Pancreas (tissue), 10 donors: ENCODE measurements around the gene APOBEC3C. TPM values are rescaled to one million over a fixed set of nuclear protein-coding genes. Genes with fewer than 3 reads are reported as not detected.
A peak's percentile ranks its signal among the peaks of the same experiment; 100 is the strongest.
"Not testable (repeated sequence)": the region's sequence is repeated elsewhere in the genome, so short reads cannot be mapped to it uniquely, and the experiment has no call there.

ENCODE experiments used
- ATAC-seq, 4 donors: fragments of 200-7000 bp; cut with Tn5 transposase; one replicate each; pipeline versions ENCODE4 v1.8.0 to v1.9.1; 2020; ENCODE audit warnings: mild to moderate bottlenecking in 4 of 4, moderate library complexity in 4 of 4
- DNase-seq, 6 donors: peaks; one replicate each; pipeline ENCODE4 v3.0.0-alpha.2; 2020
- FAIRE-seq: peaks from 2 replicates; lab custom pipeline; 2012; peaks lifted over from hg19 to GRCh38; lab: Jason Lieb, UNC
- H3K27ac ChIP-seq, 4 donors: fragments of 200-600 bp; sonication (generic); 1 replicate in 3 of 4; 2 replicates in 1 of 4; pipeline versions ENCODE4 v1.5.0 to v1.8.0; 2020
- H3K27me3 ChIP-seq, 4 donors: fragments of 200-600 bp; one replicate each; pipeline ENCODE4 v1.8.0; 2021
- H3K36me3 ChIP-seq, 3 donors: fragments of 200-600 bp; sonication (generic) in 1 of 3; one replicate each; pipeline versions ENCODE4 v1.5.0 to v1.8.0; 2020 to 2021
- H3K4me1 ChIP-seq, 3 donors: fragments of 200-600 bp; one replicate each; pipeline ENCODE4 v1.8.0; 2021
- H3K4me3 ChIP-seq, 4 donors: fragments of 200-600 bp; sonication (generic) in 2 of 4; one replicate each; pipeline versions ENCODE4 v1.5.0 to v1.8.0; 2020 to 2021
- H3K9me3 ChIP-seq, 4 donors: fragments of 200-600 bp; one replicate each; pipeline ENCODE4 v1.8.0; 2021
- CTCF ChIP-seq, 4 donors: fragments of 200-600 bp; sonication (generic) in 3 of 4; IDR thresholded peaks; one replicate each; pipeline versions ENCODE4 v1.5.0 to v1.8.0; 2021; ENCODE audit warnings: antibody characterized with exemption in 4 of 4
- WGBS, 2 donors: extraction: QIAGEN DNeasy Blood & Tissue Kit; methylation state at CpG; one replicate each; pipeline ENCODE4 v1.1.7; 2013; 5-methylcytosine and 5-hydroxymethylcytosine counted together
- intact Hi-C, 3 donors: fragments of 100-400 bp; cut with DNase I; formaldehyde crosslinking; loops; one replicate each; pipeline versions ENCODE4 v1.11.1 to v1.14.2; 2022
- polyA plus RNA-seq, 2 donors: library from polyadenylated mRNA; stranded (reverse); fragments of 200-250 nt; gene quantifications; one replicate each; pipeline ENCODE4 v1.2.3, GENCODE V29; 2013
- total RNA-seq, 6 donors: library from RNA; stranded (reverse); fragmentation: NEBNext Ultra II Directional in 4 of 6; extraction: Animal tissue kit (Norgen Biotek cat#: 25700) in 4 of 6; gene quantifications; one replicate each; pipeline versions ENCODE4 v1.2.1 to v1.2.4, GENCODE V29; 2021 to 2023
- donor health status: healthy with polysubstance abuse.
- donor health status: DM: no; HTN: no; CAD: no; lungs with moderate emphysema.
- donor health status: DM: no; HTN: no; CAD: no.
- donor health status: control.
- donor health status: control.
- donor health status: Bipolar disorder and iron deficiency.
- donor health status: DM: yes; HTN: yes; CAD: no.
- donor health status: DM: no; HTN: no; CAD: no.
- donor health status: DM: no; HTN: no; CAD: no.
- donor health status: DM: yes; HTN: yes; CAD: no.

APOBEC3C gene
- total and polyA plus RNA-seq, 8 donors = 2.5 to 12.0 (median 5.1) TPM

GRCh38 chr22:38981992-38982927 lies 31.8 kb upstream of the APOBEC3C start, which contains the start of gene APOBEC3B:
APOBEC3B (plus strand) TSS chr22:38982347; CDS start chr22:38982454, 107 bp downstream.
- no peaks in the 10 kb centered on the region for H3K9me3 ChIP-seq
- no peaks in the 10 kb centered on the region for H3K36me3 ChIP-seq
- 8 to 11% methylated on average over 15 to 16 of the region's 16 CpGs for WGBS, 2 donors
- peak; percentile 81 for FAIRE-seq
- H3K4me1 ChIP-seq = peaks cover 3 to 19% (median 11%) of the 10 kb centered on the region in 3 donors
- TF ChIP-seq CTCF (IDR thresholded peaks at IDR 0.05) = no peak
- intact Hi-C loops = no loop called here
- ATAC-seq = peak; percentile 84 to 94 (median 90)
- DNase-seq = peak; percentile 61 to 95 (median 90)
- H3K4me3 ChIP-seq = peak within 1 kb of the TSS in 2 of 4 donors; percentile 14 to 17
- H3K27me3 ChIP-seq = no peaks in the 10 kb centered on the region
- peak within 1 kb of the TSS; percentile 84 to 92 (median 90) for H3K27ac ChIP-seq

- Histone ChIP-seq H3K4me3 (no peak overlapping the region), H3K9me3 (no peaks in the 10 kb centered on the region), H3K27me3 (no peaks in the 10 kb centered on the region), H3K4me1 (peaks cover 3 to 19% (median 11%) of the 10 kb centered on the region in 3 donors), H3K27ac (peak overlapping the region; percentile 42 to 81 (median 79)), H3K36me3 (no peaks in the 10 kb centered on the region)
- ATAC-seq = no peak
- intact Hi-C loops = no loop called here
- no peak for FAIRE-seq
- TF ChIP-seq CTCF (IDR thresholded peaks at IDR 0.05) = no peak
- DNase-seq = no peak
- WGBS, 2 donors = 89 to 91% methylated on average over 2 of the region's 2 CpGs
These were observed 29.8 kb upstream of the APOBEC3C start for GRCh38 chr22:38984224-38984623.

GRCh38 chr22:38984784-38985757 lies 29.0 kb upstream of the APOBEC3C start:
- 15 to 19% methylated on average over 9 of the region's 9 CpGs for WGBS, 2 donors
- DNase-seq (peak; percentile 64 to 95 (median 90)), ATAC-seq (peak; percentile 66 to 80 (median 72))
- H3K36me3 ChIP-seq, FAIRE-seq, H3K9me3 ChIP-seq, H3K27me3 ChIP-seq, intact Hi-C loops, H3K4me3 ChIP-seq: not testable (repeated sequence)
- peak overlapping the region; percentile 47 to 81 (median 79) for H3K27ac ChIP-seq
- H3K4me1 ChIP-seq = peaks cover 3 to 19% (median 11%) of the 10 kb centered on the region in 3 donors

GRCh38 chr22:38986629-38987028 lies 27.4 kb upstream of the APOBEC3C start:
- Histone ChIP-seq H3K27ac (no peak overlapping the region), H3K4me1 (peaks cover under 1 to 16% (median 11%) of the 10 kb centered on the region in 3 donors), H3K27me3 (no peaks in the 10 kb centered on the region), H3K9me3 (no peaks in the 10 kb centered on the region), H3K4me3 (no peak overlapping the region), H3K36me3 (no peaks in the 10 kb centered on the region)
- no peak for DNase-seq
- whole genome bisulfite sequencing, 2 donors = 91 to 100% methylated on average over 2 to 3 of the region's 3 CpGs
- no peak for FAIRE-seq
- no peak for ATAC-seq
- intact Hi-C loops = no loop called here
- no peak for TF ChIP-seq CTCF (IDR thresholded peaks at IDR 0.05)
